GM18526 (cell line): Measurements from ENCODE around the gene EPS8L3.

ENCODE experiments used
- POLR2A ChIP-seq: IDR thresholded peaks from 3 replicates; pipeline ENCODE4 v1.6.1; 2011; ENCODE audit not compliant: insufficient read length; ENCODE audit errors: extremely low read depth

The EPS8L3 gene

GRCh38 chr1:109762039-109762585 lies 1.6 kb downstream of the EPS8L3 start:
- no peak for TF ChIP-seq POLR2A

GRCh38 chr1:109761227-109762038 lies 2.3 kb downstream of the EPS8L3 start:
- no peak for TF ChIP-seq POLR2A

GRCh38 chr1:109760581-109761226 lies 3.0 kb downstream of the EPS8L3 start:
- no peak for TF ChIP-seq POLR2A

GRCh38 chr1:109759513-109760334 lies 4.0 kb downstream of the EPS8L3 start:
- TF ChIP-seq POLR2A = no peak

GRCh38 chr1:109757936-109758786 lies 5.6 kb downstream of the EPS8L3 start:
- TF ChIP-seq POLR2A = no peak

GRCh38 chr1:109756848-109757521 lies 6.7 kb downstream of the EPS8L3 start:
- TF ChIP-seq POLR2A = no peak

- no peak for TF ChIP-seq POLR2A
Observed at GRCh38 chr1:109754738-109755137, 9.0 kb downstream of the EPS8L3 start.

GRCh38 chr1:109751531-109752260 lies 12.0 kb downstream of the EPS8L3 start:
- TF ChIP-seq POLR2A = no peak

GRCh38 chr1:109750920-109751319 lies 12.8 kb downstream of the EPS8L3 start:
- TF ChIP-seq POLR2A = no peak

GRCh38 chr1:109750241-109750882 lies 13.4 kb downstream of the EPS8L3 start:
- no peak for TF ChIP-seq POLR2A

- no peak for TF ChIP-seq POLR2A
Observed at GRCh38 chr1:109749221-109749620, 14.5 kb downstream of the EPS8L3 start.

- TF ChIP-seq POLR2A = no peak
Observed at GRCh38 chr1:109740615-109741373, 22.9 kb downstream of the EPS8L3 start, which contains the start of gene GSTM3. Gene GSTM3, minus strand, starts transcription at chr1:109741038. Its CDS starts 751 bp downstream, at chr1:109740287.
